HepG2 (cell line): ENCODE measurements around the gene FAM83G. TPM values are rescaled to one million over a fixed set of nuclear protein-coding genes. Genes with fewer than 3 reads are reported as not detected.

Experiments
- BCLAF1 ChIP-seq: fragments of 450-650 bp; IDR thresholded peaks from 2 replicates; pipeline ENCODE4 v1.6.1; 2017; ENCODE audit warnings: mild to moderate bottlenecking
- BRD4 ChIP-seq: sonication (generic); formaldehyde crosslinking; IDR thresholded peaks from 2 replicates; pipeline ENCODE4 v1.4.0; 2020; ENCODE audit warnings: missing genetic modification reagents
- DNMT3B ChIP-seq: conservative IDR thresholded peaks from 2 replicates; pipeline ENCODE4 v1.6.1; 2016; ENCODE audit warnings: missing biosample characterization, control low read depth
- ETV5 ChIP-seq: IDR thresholded peaks from 2 replicates; pipeline ENCODE4 v1.6.1; 2018; ENCODE audit warnings: missing biosample characterization, missing genetic modification reagents, inconsistent platforms, borderline replicate concordance
- HOXA3 ChIP-seq: sonication (generic); formaldehyde crosslinking; IDR thresholded peaks from 2 replicates; pipeline ENCODE4 v1.5.0; 2020; ENCODE audit warnings: missing genetic modification reagents
- KDM2A ChIP-seq: sonication (generic); formaldehyde crosslinking; IDR thresholded peaks from 2 replicates; pipeline ENCODE4 v1.4.0; 2020; ENCODE audit warnings: low read depth, missing genetic modification reagents, borderline replicate concordance
- KDM5B ChIP-seq: sonication (generic); formaldehyde crosslinking; IDR thresholded peaks from 2 replicates; pipeline ENCODE4 v1.4.0; 2020; ENCODE audit warnings: missing genetic modification reagents, mild to moderate bottlenecking, borderline replicate concordance
- KLF12 ChIP-seq: sonication (generic); formaldehyde crosslinking; IDR thresholded peaks from 2 replicates; pipeline ENCODE4 v1.4.0; 2020; ENCODE audit warnings: missing genetic modification reagents, borderline replicate concordance
- MTERF4 ChIP-seq: sonication (generic); formaldehyde crosslinking; IDR thresholded peaks from 2 replicates; pipeline ENCODE4 v1.8.0; 2023; ENCODE audit warnings: mild to moderate bottlenecking, missing genetic modification reagents
- NR2C2 ChIP-seq: sonication (generic); formaldehyde crosslinking; IDR thresholded peaks from 2 replicates; pipeline ENCODE4 v1.4.0; 2020; ENCODE audit warnings: missing genetic modification reagents, mild to moderate bottlenecking, moderate library complexity, borderline replicate concordance
- PHF8 ChIP-seq: sonication (generic); formaldehyde crosslinking; IDR thresholded peaks from 2 replicates; pipeline ENCODE4 v1.5.0; 2020; ENCODE audit warnings: missing genetic modification reagents
- RXRA ChIP-seq: sonication (generic); formaldehyde crosslinking; IDR thresholded peaks from 2 replicates; pipeline ENCODE4 v1.5.1; 2020; ENCODE audit warnings: missing genetic modification reagents
- SP140L ChIP-seq: sonication (generic); formaldehyde crosslinking; IDR thresholded peaks from 2 replicates; pipeline ENCODE4 v1.4.0; 2020; ENCODE audit warnings: missing genetic modification reagents, borderline replicate concordance
- STAT5B ChIP-seq: sonication (generic); formaldehyde crosslinking; IDR thresholded peaks from 2 replicates; pipeline ENCODE4 v1.4.0; 2020; ENCODE audit warnings: missing genetic modification reagents
- TAF1 ChIP-seq: sonication (generic); formaldehyde crosslinking; IDR thresholded peaks from 2 replicates; pipeline ENCODE4 v1.4.0; 2020; ENCODE audit warnings: missing genetic modification reagents
- ZNF138 ChIP-seq: sonication (generic); formaldehyde crosslinking; IDR thresholded peaks from 2 replicates; pipeline ENCODE4 v1.5.0; 2020; ENCODE audit warnings: mild to moderate bottlenecking, low read depth, missing genetic modification reagents
- ZNF296 ChIP-seq: sonication (generic); formaldehyde crosslinking; conservative IDR thresholded peaks from 2 replicates; pipeline ENCODE4 v1.5.0; 2020; ENCODE audit warnings: mild to moderate bottlenecking, missing genetic modification reagents
- ZNF329 ChIP-seq: sonication (generic); formaldehyde crosslinking; IDR thresholded peaks from 2 replicates; pipeline ENCODE4 v1.9.0; 2021; ENCODE audit warnings: low read depth, mild to moderate bottlenecking, missing genetic modification reagents
- ZNF350 ChIP-seq: sonication (generic); formaldehyde crosslinking; IDR thresholded peaks from 2 replicates; pipeline ENCODE4 v1.4.0; 2020; ENCODE audit warnings: mild to moderate bottlenecking, low read depth, missing genetic modification reagents, borderline replicate concordance
- ZNF552 ChIP-seq: sonication (generic); formaldehyde crosslinking; IDR thresholded peaks from 2 replicates; pipeline ENCODE4 v1.9.0; 2022; ENCODE audit warnings: missing genetic modification reagents, mild to moderate bottlenecking, borderline replicate concordance
- ZNF558 ChIP-seq: sonication (generic); formaldehyde crosslinking; IDR thresholded peaks from 2 replicates; pipeline ENCODE4 v1.9.0; 2022; ENCODE audit warnings: mild to moderate bottlenecking, missing genetic modification reagents, borderline replicate concordance
- ZNF788 ChIP-seq: sonication (generic); formaldehyde crosslinking; IDR thresholded peaks from 2 replicates; pipeline ENCODE4 v1.5.0; 2020; ENCODE audit warnings: mild to moderate bottlenecking, missing genetic modification reagents, borderline replicate concordance
- polyA plus RNA-seq, 8 experiments: library from polyadenylated mRNA; depleted of rRNA in 3 of 8; stranded (reverse) in 7 of 8; unstranded in 1 of 8; fragments of >200 nt; fragmentation: Illumina TruSeq in 4 of 8; extraction: Trizol in 4 of 8; gene quantifications; 2 replicates each; pipeline versions ENCODE4 v1.2.1 to v1.2.3, GENCODE V29; 2011 to 2016; ENCODE audit warnings: low read depth in 4 of 8, missing spikeins in 1 of 8, mixed read lengths in 1 of 8; ENCODE audit not compliant: insufficient read depth in 1 of 8
- total RNA-seq, 5 experiments: library from RNA; depleted of rRNA; stranded (reverse); fragments of >200 nt; fragmentation: Illumina TruSeq; extraction: Trizol; gene quantifications; 2 replicates each; pipeline ENCODE4 v1.2.3, GENCODE V29; 2016; ENCODE audit warnings: low read depth in 1 of 5
- TF ChIP-seq, protein P1 (sequence below): sonication (generic); formaldehyde crosslinking; IDR thresholded peaks from 2 replicates; pipeline ENCODE4 v1.4.0; 2020; ENCODE audit warnings: missing genetic modification reagents

Gene FAM83G
- total and polyA plus RNA-seq, 2 of the 13 experiments (the other 11 are each of a cell fraction or from before 2014, with no cell fraction given), result 13.7 to 18.6 TPM

- peak; percentile 36; the same call in 1 of the 2 replicates for TF ChIP-seq ZNF558 (CRISPR knock-in tag)
- peak; percentile 71; the same call in 1 of the 2 replicates for TF ChIP-seq KDM2A (CRISPR knock-in tag)
- 0 out of 2 replicates have a peak, but pooled peaks have one; percentile 49 for TF ChIP-seq HOXA3 (CRISPR knock-in tag)
- TF ChIP-seq PHF8 (CRISPR knock-in tag), result peak; percentile 76
- TF ChIP-seq MTERF4 (CRISPR knock-in tag), result 0 out of 2 replicates have a peak, but pooled peaks have one; percentile 23
- TF ChIP-seq BRD4 (CRISPR knock-in tag), result peak; percentile 45; the same call in 1 of the 2 replicates
- no peak for TF ChIP-seq DNMT3B
- TF ChIP-seq ZNF552 (CRISPR knock-in tag), result no peak
- no peak for TF ChIP-seq ZNF329 (CRISPR knock-in tag)
- peak; percentile 63; the same call in 1 of the 2 replicates for TF ChIP-seq ZNF138
- TF ChIP-seq ZNF788 (CRISPR knock-in tag), result 0 out of 2 replicates have a peak, but pooled peaks have one; percentile 46
- peak; percentile 19; the same call in 1 of the 2 replicates for TF ChIP-seq RXRA (CRISPR knock-in tag)
- TF ChIP-seq KDM5B, result peak; percentile 61; the same call in 1 of the 2 replicates
- TF ChIP-seq ZNF296, result no peak
- TF ChIP-seq KLF12 (CRISPR knock-in tag), result no peak
- no peak for TF ChIP-seq BCLAF1
- TF ChIP-seq TAF1, result peak; percentile 66
- TF ChIP-seq NR2C2 (CRISPR knock-in tag), result no peak
- TF ChIP-seq, protein P1, sequence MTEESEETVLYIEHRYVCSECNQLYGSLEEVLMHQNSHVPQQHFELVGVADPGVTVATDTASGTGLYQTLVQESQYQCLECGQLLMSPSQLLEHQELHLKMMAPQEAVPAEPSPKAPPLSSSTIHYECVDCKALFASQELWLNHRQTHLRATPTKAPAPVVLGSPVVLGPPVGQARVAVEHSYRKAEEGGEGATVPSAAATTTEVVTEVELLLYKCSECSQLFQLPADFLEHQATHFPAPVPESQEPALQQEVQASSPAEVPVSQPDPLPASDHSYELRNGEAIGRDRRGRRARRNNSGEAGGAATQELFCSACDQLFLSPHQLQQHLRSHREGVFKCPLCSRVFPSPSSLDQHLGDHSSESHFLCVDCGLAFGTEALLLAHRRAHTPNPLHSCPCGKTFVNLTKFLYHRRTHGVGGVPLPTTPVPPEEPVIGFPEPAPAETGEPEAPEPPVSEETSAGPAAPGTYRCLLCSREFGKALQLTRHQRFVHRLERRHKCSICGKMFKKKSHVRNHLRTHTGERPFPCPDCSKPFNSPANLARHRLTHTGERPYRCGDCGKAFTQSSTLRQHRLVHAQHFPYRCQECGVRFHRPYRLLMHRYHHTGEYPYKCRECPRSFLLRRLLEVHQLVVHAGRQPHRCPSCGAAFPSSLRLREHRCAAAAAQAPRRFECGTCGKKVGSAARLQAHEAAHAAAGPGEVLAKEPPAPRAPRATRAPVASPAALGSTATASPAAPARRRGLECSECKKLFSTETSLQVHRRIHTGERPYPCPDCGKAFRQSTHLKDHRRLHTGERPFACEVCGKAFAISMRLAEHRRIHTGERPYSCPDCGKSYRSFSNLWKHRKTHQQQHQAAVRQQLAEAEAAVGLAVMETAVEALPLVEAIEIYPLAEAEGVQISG (CRISPR knock-in tag), result peak; percentile 63
- no peak for TF ChIP-seq SP140L (CRISPR knock-in tag)
- peak; percentile 41; the same call in 1 of the 2 replicates for TF ChIP-seq ZNF350 (CRISPR knock-in tag)
- TF ChIP-seq ETV5, result peak; percentile 15; the same call in 1 of the 2 replicates
- TF ChIP-seq STAT5B, result no peak
Observed at GRCh38 chr17:19003543-19004420, 782 bp downstream of the FAM83G start (continued).
